NCI-H345 (cell line): ENCODE data around the gene HPS1.

Source experiments
- DNase-seq: peaks from one replicate; lab custom pipeline; 2025; lab: John Stamatoyannopoulos, UW

The HPS1 gene

DNA sequence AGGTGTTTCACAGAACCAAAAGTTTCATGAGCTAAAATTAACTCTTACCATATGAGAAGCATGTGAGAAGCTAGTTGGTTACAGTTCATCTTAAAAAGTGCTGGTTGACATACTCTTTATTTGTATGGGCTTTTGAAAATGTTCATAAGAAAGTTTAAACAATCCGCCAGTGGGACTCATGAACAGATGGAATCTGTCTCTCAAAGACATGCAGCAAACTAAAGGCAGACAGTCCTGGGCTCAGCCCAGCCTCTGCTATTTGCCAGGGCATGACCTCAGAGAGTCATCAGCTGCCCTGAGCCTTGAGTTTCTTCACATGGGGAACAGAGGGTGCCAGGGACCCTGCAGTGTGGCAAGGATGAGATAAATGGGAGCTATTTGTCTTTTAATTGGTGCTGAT, 35.0 kb downstream of the HPS1 start:
- DNase-seq: no peak

DNA sequence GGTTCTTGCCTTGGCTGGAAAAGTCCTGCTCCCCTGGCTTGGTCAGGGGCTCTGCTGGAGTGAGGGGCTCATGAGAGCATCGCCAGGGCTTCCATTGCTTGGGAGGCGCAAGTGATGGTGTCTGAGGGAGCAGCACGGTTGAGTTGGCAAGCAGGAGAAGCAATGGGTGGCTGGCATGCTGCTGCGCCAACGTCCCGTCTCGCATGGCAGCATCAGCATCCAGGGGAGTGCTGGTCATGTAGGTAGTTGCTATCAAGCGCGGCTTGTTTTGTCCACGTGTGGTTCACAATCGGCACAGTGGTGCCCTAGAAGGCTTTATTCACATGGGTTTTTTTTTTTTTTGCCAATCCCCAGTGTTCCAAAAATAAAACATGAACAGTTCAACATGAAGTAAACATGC, 35.6 kb downstream of the HPS1 start:
- no peak for DNase-seq

DNA sequence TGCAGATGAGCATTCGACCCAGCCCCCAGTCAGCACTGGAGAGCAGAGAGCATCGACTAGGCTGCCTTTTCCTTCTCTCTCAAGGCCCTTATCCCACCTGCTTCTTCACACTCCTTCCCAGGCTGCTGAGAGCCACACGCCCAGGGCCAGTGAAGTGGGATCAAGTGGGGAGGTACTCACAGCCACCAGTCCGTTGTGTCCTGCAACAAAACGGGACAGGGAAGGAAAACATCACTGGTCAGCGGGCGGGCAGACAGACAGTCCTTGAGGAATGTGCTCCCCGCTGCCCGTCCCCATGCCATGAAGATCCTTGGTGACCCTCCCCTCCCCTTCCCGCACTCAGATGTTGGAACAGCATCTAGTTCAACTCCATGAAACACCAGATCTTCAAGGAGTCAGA, 36.0 kb downstream of the HPS1 start:
- no peak for DNase-seq

DNA sequence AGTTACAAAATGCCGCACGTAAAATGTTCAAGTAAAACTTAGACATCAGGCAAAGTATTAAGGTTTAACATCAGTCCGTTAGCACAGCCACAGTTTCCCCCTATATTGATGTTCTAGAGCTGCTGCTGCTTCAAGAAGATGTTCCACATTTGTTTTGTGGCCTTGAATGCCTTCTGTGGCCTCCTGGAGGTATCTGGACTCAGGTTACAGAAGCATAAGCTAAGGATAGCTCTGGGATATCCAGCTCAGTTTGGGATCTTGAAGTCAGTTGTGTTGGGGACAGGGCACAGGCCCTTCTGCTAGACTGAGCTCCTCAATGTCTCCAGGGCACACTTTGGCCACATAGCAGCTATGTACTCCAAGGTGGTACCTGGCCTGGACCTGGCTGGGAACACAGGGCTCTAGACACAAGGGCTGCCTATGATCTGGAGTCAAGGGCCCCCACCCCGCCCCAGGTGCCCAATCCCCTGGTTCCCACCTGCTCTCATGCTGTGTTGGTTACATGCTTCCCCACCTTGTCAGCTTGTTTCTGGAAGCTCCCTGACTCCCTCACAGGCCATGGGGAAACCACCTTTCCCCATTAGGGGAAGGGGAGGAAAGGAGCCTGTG, 36.5 kb downstream of the HPS1 start:
- no peak for DNase-seq

DNA sequence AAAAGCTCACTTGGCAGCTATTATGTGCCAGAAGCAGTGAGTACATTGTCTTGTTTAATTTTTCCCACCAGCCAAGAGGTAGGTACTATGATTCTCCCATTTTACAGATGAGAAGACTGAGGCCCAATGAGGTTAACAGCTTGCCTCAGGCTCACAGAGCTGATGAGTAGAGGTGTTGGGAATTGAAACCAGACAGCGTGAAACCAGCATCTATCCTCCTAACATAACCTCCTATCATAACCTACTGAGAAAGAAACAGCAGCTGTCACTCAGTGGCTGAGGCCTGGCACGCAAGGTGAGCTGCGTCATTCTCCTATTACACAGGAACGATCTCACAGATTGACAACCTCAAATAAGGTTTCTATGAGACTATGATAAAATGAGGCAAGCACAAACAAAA, 37.9 kb downstream of the HPS1 start:
- DNase-seq: no peak

DNA sequence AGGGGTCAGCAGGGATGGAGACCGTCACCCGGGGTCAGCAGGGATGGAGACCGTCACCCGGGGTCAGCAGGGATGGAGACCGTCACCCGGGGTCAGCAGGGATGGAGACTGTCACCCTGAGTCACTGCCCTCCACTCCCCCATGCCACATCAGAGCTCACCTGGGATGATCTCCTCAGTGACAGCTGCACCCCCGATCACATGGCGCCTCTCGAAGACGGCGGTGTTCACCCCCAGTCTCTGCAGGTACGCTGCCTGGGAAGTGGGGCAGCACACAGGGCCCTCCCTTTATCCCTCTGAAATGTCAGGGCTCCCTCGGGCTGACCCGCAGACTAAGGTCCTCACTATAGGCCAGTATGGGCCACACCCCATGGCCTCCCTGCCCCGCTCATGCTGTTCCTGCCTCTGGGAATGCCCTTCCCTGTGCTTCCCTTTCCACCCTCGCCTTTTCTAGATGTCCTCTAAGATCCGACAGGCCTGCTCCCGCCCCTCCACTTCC, 38.9 kb downstream of the HPS1 start:
- no peak for DNase-seq

DNA sequence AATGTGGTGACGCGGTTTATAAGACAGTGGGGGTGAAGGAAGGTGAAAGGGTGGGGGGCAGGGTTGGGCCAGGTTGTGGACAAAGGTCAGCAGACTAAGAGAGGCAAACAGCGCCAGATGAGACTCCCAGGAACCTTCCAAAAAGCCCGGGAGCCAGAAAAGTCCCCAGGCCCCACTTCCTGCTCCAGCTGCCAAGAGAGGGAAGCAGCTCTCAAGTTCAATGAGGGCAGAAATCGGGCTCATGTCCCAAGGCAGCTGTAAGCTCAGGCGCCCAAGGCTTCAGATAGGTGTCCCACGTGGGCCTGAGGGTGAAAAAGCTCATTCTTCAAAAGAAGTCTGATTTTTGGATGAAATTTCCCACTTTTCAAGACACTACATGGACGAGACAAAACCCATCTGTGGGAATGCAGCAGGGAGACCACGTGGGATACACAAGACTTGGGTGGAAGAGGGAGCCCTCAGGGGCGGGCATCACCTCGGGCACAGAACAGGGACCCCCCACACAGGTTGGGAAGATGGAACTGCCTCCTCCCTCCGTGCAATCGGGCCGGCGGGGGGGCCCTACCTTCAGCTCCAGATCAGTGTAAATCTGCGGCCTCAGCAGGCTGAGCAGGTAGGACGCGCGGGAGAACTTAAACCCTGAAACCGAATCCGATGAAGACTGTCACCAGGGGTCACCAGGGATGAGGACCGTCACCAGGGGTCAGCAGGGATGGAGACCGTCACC, 39.6 kb downstream of the HPS1 start:
- DNase-seq: no peak

DNA sequence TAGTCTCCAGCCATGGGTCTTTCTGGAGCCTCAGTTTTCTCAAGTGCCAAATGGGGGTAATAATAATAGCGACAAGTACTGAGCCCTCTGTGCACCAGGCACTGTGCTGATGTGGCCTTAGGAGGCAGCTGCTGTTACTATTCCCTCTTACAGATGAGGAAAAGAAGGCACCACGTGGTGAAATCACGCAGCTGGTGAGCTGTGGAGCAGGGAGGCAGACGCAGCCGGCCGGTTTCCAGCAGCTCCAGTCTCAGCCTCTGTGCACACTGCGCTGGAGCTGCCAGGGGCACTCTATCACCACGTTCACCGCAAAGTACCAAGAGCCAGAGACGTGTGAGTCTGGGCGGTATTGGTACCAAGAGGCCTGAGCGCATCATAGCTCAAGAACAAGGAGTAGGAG, 41.3 kb downstream of the HPS1 start:
- no peak for DNase-seq

DNA sequence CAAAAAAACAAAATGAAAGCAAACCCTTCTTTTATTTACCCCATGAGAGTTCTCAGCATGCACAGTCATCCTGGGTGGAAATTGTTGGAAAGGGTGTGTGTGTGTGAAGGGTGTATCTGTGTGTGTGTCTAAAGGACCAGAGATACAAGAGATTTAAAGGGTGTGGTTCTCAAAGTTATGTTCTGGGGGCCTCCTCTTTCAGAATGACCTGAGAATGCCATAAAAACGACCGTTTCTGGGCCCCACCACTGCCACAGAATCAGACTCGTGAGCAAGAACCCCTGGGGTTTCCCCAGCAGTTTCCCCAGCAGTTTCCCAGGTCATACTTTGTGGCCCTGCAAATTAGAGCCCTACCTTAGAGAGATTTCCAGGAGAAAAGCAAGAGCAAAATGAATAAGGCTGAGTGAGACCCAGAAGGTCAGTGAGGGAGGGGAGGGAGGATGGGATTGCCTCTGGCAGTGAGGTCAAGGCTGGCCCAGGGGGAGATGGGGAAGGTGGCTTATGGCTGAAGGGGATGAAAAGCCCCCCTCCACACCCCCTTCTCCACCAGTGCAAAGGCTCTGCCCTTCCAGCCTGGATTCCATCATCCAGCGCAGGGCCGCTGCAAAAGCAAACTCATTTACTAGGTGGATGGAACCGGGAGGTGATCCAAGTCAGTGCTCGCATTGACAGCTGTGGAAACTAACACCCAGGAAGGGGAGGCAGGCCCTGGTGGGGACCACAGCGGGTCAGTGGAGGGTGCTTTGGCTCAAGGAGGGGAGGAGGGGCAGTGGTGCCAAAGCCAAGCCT, 42.0 kb downstream of the HPS1 start:
- DNase-seq: no peak

DNA sequence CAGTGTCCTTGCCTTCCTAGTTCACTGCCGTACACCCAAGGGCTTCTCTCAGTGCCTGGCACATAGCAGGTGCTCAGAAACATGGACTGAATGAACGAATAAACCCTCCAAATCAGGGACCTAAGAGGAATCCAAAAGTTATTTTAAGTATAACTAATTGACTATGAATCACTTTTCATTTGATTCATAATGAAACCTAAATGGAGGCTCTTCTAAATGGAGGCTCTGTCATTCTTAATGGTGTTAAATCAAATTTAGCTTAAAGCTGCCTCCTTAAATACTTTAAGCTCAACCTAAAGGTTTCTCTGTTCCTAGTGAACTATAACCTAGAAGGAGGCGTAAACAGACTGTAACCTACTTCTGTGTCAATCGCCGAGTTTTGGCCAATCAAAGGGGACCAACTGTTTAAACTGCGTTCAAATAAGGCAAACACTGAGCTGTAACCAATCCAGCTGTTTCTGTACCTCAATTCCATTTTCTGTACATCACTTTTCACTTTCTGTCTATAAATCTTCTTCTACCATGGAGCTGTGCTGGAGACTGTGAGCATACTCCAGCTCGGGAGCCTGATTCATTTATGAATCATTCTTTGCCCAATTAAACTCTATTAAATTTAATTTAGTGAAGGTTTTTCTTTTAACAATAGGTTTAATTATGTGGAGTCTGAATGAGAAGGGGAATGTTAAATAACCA, 42.8 kb downstream of the HPS1 start:
- DNase-seq: no peak

DNA sequence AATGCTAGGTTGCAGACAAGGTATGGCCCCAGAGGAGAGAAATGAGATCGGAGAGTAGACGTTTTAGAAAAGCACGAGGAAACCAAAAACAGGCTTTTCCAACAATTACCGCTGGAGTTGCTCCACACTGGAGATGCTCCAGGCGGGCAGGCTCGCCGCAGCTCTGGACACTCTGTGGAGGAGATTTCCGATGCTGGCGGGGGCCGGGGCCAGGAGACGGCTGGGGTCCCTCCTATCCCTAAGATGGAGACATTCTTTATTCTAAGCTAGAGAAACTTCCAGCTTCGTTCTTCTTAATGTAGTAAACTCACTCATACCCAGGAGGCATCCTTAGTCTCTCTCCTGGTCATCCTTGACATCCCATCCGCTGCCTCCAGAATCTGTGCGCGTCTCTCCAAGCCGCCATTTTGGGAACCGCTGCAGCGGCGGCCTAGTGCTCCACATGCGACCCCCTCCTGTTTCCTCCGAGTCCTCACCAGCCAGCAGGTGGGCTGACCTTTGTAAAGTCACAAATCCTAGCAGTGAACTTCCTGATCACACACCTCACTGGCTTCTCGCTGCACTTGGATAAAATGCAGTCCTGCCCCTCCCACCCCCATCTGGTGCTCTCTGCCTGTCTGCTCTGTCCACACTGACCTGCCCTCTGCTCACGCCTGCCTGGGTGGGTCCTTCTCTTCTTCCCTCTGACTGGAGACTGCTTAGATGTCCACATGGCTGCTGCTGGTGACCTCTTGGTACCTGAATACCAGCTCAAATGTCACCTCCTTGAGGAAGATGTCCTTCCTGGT, 43.6 kb downstream of the HPS1 start:
- DNase-seq: no peak

DNA sequence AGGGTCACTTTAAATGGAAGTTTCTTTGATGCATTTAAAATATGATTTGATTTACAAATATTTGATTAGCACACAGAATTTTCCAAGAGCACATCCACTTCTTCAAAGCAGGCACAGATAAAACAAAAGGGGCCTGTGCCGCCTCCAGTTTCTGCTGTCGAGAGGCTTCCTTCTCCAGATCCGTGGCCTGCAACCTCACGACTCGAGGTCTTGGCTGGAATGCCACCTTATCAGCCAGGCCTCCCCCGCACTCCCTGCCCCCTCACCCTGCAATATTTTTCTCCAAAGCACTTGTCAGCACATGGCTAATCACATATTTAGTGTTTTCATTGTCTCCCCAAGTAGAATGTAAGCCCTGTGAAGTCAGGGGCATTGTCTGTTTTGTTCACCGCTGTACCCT, 44.3 kb downstream of the HPS1 start:
- no peak for DNase-seq

DNA sequence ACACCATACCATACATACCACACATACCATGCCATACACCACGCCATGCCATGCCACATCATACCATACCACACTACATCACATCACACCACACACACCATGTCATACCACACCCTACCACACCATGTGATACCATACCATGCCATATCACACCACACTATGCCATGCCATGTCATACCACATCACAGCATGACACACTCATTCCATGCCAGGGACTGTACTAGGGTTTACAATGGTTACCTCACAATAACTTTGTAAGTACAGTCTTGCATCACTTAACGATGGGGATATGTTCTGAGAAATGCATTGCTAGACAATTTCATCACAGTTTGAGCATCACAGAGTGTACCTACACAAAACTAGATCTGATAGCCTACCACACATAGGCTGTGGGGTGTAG, 46.3 kb downstream of the HPS1 start:
- no peak for DNase-seq

DNA sequence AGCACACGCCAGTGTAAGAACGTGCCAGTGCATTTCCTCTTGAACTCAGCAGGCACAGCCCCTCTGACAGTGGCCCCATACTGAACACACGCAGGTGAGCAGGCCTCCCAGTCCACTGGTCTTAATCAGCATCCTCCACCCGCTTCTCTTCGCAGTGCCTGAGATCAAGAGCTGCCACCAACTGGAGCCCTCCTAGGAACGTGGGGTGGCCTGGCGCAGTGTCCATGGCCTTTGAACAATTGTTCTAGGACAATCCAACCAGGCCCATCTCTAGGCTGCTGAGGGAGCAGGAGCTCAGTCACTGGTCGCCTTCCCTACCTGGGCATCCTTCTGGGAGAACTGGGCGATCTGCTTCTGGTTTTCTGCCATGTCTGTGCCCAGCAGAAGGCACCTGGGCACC, 47.0 kb downstream of the HPS1 start:
- no peak for DNase-seq

DNA sequence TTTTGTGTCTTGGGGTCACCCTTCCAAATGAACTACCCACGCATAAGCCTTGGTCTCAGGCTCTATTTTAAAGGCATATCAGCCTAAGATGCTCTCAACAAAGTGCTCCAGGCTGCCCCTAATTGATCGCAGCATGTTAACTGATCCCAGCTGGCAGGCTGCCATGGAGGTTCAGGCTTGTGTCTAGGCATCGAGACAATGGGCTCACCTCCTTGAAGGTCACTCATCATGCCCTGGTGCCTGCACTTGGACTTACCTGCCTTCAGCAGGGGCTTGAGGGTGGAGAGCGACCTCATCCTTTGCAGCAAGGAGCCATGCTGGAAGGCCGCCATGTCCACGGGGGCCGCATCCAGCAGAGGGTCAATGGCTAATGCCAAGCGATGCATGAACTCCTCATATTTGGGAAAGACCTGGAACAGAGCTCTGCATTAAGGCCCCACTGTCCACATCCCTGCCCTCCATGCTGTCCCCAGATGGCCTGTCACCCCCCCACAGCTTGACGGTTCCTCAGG, 49.6 kb downstream of the HPS1 start:
- DNase-seq: no peak

DNA sequence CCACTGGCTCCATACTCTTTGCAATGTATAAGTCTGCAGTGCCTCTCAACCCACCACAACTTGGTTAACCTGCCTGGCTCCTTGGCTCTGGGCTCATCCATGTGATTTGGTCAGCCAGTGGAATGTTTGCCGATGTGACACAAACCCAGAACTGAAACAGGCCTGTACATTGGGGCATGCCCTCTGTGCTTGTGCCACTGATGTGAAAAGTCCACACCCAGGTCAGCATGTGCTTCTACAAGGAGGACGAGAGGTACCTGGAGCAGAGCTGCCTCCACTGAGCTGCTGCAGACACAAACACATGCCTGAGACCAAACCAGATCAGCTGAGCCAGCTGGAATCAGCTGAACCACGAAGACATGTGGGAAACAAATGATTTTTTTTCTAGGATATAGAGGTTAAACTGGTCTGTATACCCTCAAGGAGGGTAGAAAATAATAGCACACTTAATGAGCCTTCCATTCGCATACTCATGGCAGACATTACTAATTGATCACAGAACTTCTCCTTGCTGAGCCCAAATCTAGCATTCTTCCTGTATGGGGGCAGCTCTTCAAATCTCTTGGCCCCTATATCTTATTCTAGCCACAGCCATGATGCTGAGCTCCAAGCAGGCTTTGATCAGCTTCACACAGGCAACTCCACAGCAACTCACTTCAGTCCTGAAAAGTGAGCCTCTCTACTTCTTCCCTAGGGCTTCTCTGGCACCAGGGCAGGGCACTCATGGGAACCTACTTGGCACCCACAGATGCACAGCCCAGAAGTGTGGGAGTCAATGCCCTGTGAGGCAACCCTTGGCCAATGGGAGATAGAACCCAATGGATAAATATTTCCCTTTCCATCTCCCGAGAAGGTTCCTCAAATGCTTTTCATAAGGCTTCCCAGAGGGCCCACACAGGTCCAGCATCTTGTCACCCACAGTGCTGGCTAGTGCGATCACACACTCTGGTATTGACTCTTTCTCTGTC, 50.4 kb downstream of the HPS1 start:
- DNase-seq: no peak

DNA sequence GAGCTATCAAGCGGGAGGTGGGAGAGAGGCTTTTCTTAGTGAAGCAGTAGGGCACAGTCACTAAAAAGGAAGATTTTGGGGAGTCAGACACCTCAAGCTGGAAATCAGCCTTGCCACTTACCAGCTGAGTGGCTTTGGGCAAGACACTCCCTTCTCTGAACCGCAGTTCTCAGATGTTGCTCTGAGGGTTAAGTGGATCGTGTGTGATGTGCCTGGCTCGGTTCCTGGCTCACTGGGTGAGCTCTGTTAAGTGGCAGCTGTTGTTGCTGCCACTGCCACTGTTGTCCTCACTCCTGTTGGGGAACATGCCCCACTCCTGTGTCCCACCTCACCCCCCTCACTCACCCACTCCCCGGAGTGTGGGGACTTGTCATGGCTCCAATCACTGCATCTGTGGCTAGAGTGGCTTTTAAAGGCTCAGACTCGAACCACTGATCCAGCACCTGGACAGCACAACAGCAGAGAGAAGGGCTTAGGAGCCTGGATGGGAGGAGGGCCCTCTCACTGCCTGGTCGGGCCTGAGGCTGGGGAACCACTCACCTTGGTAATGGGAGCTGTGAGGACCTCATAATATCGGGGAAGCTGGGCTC, 51.8 kb downstream of the HPS1 start:
- no peak for DNase-seq

DNA sequence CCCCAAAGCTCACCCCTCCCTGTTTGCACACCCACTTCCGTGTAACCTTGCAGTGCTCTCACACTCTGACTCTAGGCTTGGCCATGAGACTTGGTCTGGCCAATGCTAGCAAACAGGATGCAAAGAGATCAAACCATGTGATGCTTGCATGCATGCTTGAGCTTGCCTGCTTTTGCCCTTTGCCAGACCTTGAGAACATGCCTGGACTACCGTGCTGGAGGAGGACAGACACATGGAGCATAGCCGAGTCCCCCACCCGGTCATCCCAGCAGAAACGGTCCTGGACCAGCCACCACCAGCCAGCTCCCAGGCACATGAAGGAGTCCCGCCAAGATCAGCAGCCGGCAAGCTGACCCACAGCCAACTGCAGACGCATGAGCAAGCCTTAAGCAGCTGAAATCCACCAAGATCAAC, 55.1 kb downstream of the HPS1 start:
- DNase-seq: no peak

DNA sequence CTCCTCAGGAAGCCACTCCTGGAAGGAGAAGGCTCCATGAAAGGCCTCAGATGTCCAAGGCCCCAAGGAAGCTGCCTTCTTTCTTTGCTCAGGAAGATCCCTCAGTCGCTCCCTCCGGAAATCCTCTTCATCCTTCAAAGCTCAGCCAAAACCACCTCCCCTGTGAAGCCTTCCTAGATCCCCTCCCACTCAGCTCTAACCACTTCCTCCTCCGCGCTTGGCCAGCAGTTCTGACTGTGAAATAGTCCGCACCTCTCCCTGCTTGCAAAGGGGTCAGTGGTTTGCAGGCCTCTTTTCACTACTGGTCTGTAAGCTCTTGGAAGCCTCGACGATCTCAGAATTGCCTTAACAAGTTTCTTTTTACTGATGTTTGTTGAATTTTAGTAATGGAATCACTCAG, 55.7 kb downstream of the HPS1 start:
- no peak for DNase-seq

DNA sequence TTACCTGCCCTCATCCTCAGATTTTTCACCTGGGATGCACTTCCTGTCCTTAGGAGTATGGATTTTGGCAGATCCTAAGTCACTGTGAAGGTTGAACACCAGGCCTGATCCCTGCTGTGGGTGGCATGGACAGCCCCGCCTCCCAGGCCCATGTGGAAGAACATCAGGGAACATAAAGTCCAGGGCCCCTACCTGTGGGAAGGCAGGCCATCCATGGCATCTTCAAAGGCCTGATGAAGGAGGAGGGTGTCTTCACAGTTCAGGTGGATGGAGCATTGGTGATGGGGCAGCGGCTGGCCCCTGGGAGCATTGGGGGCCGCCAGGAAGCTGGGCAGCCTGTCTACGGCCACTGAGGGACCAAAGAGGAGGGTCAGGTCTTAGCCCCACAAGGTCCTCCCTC, 56.3 kb downstream of the HPS1 start:
- no peak for DNase-seq
